SK-N-SH treated with all-trans-retinoic acid at 6 μM for 48 hours (cell line): ENCODE data around the gene WNT1.

Source experiments
- PPARA ChIP-seq: fragments of 250-450 bp; sonication (Bioruptor Pico); IDR thresholded peaks from 2 replicates; pipeline ENCODE4 v1.5.0; 2020; ENCODE audit warnings: mild to moderate bottlenecking, borderline replicate concordance
- TCF4 ChIP-seq: fragments of 250-450 bp; sonication (Bioruptor Pico); IDR thresholded peaks from 2 replicates; pipeline ENCODE4 v1.8.0; 2021; ENCODE audit warnings: mild to moderate bottlenecking, moderate library complexity, borderline replicate concordance
- ZNF70 ChIP-seq: fragments of 450-650 bp; formaldehyde crosslinking; IDR thresholded peaks from 2 replicates; pipeline ENCODE4 v1.5.0; 2020; ENCODE audit warnings: mild to moderate bottlenecking, moderate library complexity

DNA sequence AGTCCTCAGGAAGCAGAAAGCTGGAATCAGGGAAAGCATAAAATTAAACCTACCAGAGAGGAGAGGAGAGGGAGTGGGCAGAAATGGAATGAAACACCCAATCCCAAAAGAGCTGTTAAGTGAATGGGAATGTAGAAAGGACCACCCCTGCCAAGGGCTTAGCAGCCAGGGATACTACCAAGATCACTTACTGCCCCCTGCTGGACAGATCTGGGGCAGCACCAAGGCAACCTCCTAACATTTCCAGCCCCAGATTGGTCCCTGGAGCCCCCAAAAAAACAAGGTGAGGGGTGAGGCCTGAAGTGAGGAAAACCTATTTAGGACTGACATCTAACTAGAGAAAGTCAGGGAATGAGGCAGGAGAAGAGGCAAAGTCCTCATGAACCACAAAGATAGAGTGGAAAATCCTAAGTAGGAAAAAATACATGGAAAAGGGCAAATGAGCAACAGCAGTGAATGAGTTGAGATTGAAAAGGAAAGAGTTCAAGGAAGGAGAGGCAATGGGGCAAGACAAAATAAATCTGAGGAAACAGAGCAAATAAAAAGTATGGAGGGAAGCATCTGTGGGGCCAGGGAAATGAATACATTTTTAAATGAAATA is 41.6 kb upstream of the WNT1 start:
- no peak for TF ChIP-seq PPARA
- TF ChIP-seq TCF4 (CRISPR knock-in tag) = no peak
- TF ChIP-seq ZNF70 (CRISPR knock-in tag) = no peak
